Mesodermal cell (in vitro differentiated cells): ENCODE results near the gene STIM1.

Experiments used
- H3K27ac ChIP-seq: 2 replicates; pipeline ENCODE4 v1.7.0; 2013; ENCODE audit warnings: mild to moderate bottlenecking, low read depth, low read length, moderate library complexity; ENCODE audit not compliant: severe bottlenecking
- H3K36me3 ChIP-seq: 2 replicates; pipeline ENCODE4 v1.7.1; 2013; ENCODE audit warnings: mild to moderate bottlenecking, low read length, moderate library complexity; ENCODE audit not compliant: control insufficient read depth, insufficient read depth
- H3K4me1 ChIP-seq: one replicate; pipeline ENCODE4 v1.7.1; 2013; ENCODE audit warnings: mild to moderate bottlenecking, low read length; ENCODE audit not compliant: insufficient read depth, control insufficient read depth, poor library complexity, severe bottlenecking
- H3K4me3 ChIP-seq: 2 replicates; pipeline ENCODE4 v1.7.0; 2013; ENCODE audit warnings: low read length, control low read depth, mild to moderate bottlenecking; ENCODE audit not compliant: insufficient read depth, poor library complexity, severe bottlenecking; ENCODE audit errors: extremely low read depth
- H3K9me3 ChIP-seq: 2 replicates; pipeline ENCODE4 v1.7.1; 2013; ENCODE audit warnings: mild to moderate bottlenecking, low read length, moderate library complexity; ENCODE audit not compliant: control insufficient read depth
- WGBS, 2 experiments: methylation state at CpG; one replicate each; pipeline ENCODE4 v1.1.5; 2013; ENCODE audit warnings: missing lambda C conversion rate in 2 of 2; ENCODE audit not compliant: insufficient coverage in 2 of 2; 5-methylcytosine and 5-hydroxymethylcytosine counted together

Gene STIM1

GRCh38 chr11:3831378-3832239 lies 23.9 kb upstream of the STIM1 start:
- H3K27ac ChIP-seq, result peak overlapping the region; percentile 1
- WGBS, 2 experiments, result 82 to 87% methylated on average over 8 to 10 of the region's 13 CpGs
- H3K36me3 ChIP-seq, result peaks cover 77% of the 10 kb centered on the region
- no peak overlapping the region for H3K4me3 ChIP-seq
- H3K9me3 ChIP-seq, result no peaks in the 10 kb centered on the region
- peaks cover 20% of the 10 kb centered on the region for H3K4me1 ChIP-seq

DNA sequence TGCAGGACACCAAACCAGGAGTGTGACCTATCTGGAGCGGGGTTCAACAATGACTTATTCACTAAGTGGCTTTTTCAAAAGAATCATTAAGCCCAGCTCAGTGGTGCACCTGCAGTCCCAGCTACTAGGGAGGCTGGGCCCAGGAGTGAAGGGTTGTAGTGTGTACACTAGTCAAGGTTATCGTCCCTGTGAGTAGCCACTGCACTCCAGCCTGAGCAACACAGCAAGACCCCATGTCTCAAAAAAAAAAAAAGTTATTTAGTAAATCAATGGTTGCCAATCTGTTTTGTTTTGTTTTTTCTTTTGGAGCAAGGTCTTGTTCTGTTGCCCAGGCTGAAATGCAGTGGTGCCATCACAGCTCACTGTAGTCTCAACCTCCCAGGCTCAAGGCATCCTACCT lies 22.6 kb upstream of the STIM1 start:
- Histone ChIP-seq H3K36me3 (peaks cover 71% of the 10 kb centered on the region), H3K4me1 (peaks cover 30% of the 10 kb centered on the region), H3K4me3 (no peak overlapping the region), H3K27ac (no peak overlapping the region), H3K9me3 (no peaks in the 10 kb centered on the region)
- 86 to 100% methylated on average over 1 to 2 of the region's 2 CpGs for WGBS, 2 experiments

GRCh38 chr11:3833449-3833848 lies 22.0 kb upstream of the STIM1 start:
- H3K4me3 ChIP-seq, result no peak overlapping the region
- H3K4me1 ChIP-seq, result peaks cover 36% of the 10 kb centered on the region
- no peaks in the 10 kb centered on the region for H3K9me3 ChIP-seq
- peaks cover 72% of the 10 kb centered on the region for H3K36me3 ChIP-seq
- WGBS, 2 experiments, result 88% methylated on average over 1 of the region's 2 CpGs; no CpG with 5 or more reads in 1 of the 2 experiments
- H3K27ac ChIP-seq, result no peak overlapping the region

DNA sequence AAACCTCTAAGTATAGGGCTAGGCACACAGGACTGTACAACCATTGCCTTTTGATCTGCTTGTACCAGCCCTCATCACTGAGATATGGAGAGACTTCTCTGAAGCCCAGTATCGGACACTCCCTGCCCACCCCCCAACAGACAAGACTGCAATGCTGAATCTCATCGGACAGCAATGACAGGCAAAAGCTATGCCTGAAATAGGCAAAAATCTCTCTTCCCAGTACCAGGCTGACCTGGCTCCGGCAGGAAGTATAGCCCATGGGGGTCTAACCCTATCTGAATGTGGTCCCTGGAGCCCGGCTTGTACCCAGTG lies 21.2 kb upstream of the STIM1 start:
- H3K36me3 ChIP-seq, result peaks cover 75% of the 10 kb centered on the region
- no peak overlapping the region for H3K27ac ChIP-seq
- WGBS, 2 experiments, result 84 to 90% methylated on average over 2 to 3 of the region's 4 CpGs
- H3K4me3 ChIP-seq, result no peak overlapping the region
- H3K4me1 ChIP-seq, result peaks cover 38% of the 10 kb centered on the region
- H3K9me3 ChIP-seq, result no peaks in the 10 kb centered on the region

DNA sequence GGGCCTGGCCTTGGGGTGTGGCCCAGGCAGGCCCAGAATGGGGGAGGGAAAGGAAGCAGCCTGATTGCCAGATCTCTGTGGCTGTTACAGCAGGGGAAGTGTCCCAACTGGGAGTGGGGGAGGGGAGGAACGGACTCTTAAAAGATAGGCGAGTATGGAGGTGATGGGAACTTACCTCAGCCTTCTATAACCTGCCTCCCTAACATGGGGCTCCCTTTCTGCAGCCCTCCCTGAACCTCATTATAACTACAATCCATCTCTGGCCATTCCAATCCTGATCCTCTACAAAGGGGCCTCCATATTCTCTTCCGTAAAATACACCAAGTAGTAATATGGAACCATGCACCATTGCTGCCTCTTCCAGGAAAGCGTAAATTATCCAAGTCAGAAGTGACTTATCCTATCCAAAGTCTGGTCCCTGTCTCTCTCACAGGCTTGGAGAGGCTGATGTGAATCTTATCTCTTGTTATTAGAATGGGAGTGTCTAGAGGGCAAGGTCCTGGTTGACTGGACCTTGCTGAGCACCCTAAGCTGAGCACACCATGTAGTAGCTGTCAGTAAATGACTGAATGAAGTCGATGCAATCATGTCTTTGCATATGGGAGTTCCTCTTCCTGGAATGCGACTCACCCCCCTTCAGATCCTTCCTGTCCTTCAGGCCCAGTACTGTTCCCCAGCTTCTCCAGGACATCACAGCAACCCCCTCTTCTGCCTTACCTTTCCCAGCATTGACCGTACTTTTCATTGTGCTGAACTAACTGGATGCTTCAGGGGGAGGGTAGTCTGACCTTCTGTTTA lies 20.6 kb upstream of the STIM1 start:
- 89 to 96% methylated on average over 3 to 4 of the region's 7 CpGs for WGBS, 2 experiments
- peak overlapping the region; percentile 6 for H3K27ac ChIP-seq
- H3K4me3 ChIP-seq, result no peak overlapping the region
- peaks cover 70% of the 10 kb centered on the region for H3K36me3 ChIP-seq
- no peaks in the 10 kb centered on the region for H3K9me3 ChIP-seq
- peaks cover 42% of the 10 kb centered on the region for H3K4me1 ChIP-seq

- H3K27ac ChIP-seq, result peak overlapping the region; percentile 6
- WGBS, 2 experiments, result 100% methylated on average over 1 to 2 of the region's 4 CpGs
These were observed 19.7 kb upstream of the STIM1 start for GRCh38 chr11:3835751-3836150.

GRCh38 chr11:3836903-3837302 lies 18.6 kb upstream of the STIM1 start:
- Histone ChIP-seq H3K9me3 (no peaks in the 10 kb centered on the region), H3K27ac (no peak overlapping the region), H3K4me3 (no peak overlapping the region), H3K36me3 (peaks cover 51% of the 10 kb centered on the region), H3K4me1 (peaks cover 37% of the 10 kb centered on the region)
- whole genome bisulfite sequencing, 2 experiments, result 94 to 100% methylated on average over 4 of the region's 5 CpGs

More at GRCh38 chr11:3835751-3836150, 19.7 kb upstream of the STIM1 start:
- no peaks in the 10 kb centered on the region for H3K9me3 ChIP-seq
- H3K36me3 ChIP-seq, result peaks cover 62% of the 10 kb centered on the region
- no peak overlapping the region for H3K4me3 ChIP-seq
- peaks cover 42% of the 10 kb centered on the region for H3K4me1 ChIP-seq

- WGBS, 2 experiments, result no CpG with 5 or more reads among the region's 1 CpG
- Histone ChIP-seq H3K4me1 (peaks cover 36% of the 10 kb centered on the region), H3K27ac (no peak overlapping the region), H3K4me3 (no peak overlapping the region), H3K9me3 (no peaks in the 10 kb centered on the region), H3K36me3 (peaks cover 44% of the 10 kb centered on the region)
These were observed 17.7 kb upstream of the STIM1 start for GRCh38 chr11:3837793-3838192.

DNA sequence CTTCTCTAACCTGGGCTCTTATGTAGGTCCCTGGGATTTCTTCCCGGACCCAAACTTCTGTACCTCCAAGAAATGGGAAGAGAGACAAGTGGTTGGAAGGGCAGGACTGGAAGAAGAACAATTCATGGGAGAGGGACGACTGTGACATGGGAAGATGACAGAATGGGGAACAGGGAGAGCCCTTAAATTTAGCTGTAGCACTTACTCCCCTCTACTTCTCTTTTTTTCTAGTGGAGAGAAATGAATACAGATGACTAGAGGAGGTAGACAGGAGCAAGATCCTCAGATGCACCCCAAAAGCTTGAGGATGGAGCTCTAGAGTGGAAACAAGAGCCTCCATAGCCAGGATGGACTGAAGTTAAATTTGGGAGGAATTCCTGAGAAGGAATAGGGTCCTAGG lies 17.0 kb upstream of the STIM1 start:
- H3K36me3 ChIP-seq, result peaks cover 41% of the 10 kb centered on the region
- H3K27ac ChIP-seq, result no peak overlapping the region
- peaks cover 36% of the 10 kb centered on the region for H3K4me1 ChIP-seq
- no peaks in the 10 kb centered on the region for H3K9me3 ChIP-seq
- WGBS, 2 experiments, result no CpG with 5 or more reads among the region's 2 CpGs
- no peak overlapping the region for H3K4me3 ChIP-seq

DNA sequence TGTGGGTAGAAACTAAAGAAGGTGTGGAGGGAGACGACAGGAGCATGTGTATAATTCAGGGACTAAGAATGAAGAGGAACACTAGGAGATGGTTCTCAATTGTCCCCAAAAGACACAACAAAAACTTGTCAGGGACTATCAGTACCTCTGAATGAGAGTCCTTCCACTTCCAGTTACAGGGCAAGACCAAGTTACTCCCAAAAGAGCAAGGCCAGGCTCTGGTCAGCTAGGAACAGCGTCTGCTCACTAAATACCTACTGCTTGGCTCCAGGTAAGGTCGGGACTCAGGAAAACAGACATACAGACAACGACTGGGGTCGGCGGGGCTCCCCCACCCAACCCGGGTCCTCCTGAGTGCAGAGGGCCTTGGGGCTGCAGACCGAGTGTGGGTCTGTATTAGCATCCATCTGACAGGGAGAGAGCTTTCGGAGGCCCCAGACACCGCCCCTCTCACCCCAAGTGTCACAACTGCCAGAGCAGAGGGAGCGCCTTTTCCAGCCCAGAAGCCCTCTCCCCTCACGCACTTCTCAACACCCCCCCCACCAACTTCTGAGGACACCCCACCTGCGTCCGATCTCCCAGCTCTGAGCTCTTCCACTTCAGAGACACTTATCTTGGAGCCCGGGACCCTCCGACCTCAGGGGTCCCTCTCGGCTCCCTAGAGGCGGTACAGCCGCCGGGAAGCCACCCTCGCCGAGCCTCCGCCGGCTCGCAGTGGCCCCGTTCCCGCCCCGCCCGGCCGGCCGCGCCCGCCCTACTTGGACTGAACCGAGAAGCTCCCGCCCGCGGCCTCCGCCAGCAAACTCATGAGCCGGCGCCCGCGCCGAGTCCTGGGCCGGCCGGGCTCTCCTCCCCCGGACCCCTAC lies 15.2 kb upstream of the STIM1 start:
- Histone ChIP-seq H3K36me3 (peaks cover 25% of the 10 kb centered on the region), H3K4me1 (peaks cover 24% of the 10 kb centered on the region), H3K27ac (peak overlapping the region; percentile 10), H3K9me3 (no peaks in the 10 kb centered on the region), H3K4me3 (peak overlapping the region; percentile 80)
- 4 to 5% methylated on average over 28 to 39 of the region's 46 CpGs for WGBS, 2 experiments
